Epidermal melanocyte (primary cell): ENCODE measurements around the gene SKAP1.
"Not testable (repeated sequence)": the region's sequence is repeated elsewhere in the genome, so short reads cannot be mapped to it uniquely, and the experiment has no call there.

Experiments used
- DNase-seq: peaks from one replicate; pipeline ENCODE4 v3.0.0; 2011; ENCODE audit warnings: low spot score; ENCODE audit not compliant: insufficient read length

SKAP1 gene

GRCh38 chr17:48413613-48414405, 16.2 kb downstream of the SKAP1 start:
- DNase-seq = no peak

DNA sequence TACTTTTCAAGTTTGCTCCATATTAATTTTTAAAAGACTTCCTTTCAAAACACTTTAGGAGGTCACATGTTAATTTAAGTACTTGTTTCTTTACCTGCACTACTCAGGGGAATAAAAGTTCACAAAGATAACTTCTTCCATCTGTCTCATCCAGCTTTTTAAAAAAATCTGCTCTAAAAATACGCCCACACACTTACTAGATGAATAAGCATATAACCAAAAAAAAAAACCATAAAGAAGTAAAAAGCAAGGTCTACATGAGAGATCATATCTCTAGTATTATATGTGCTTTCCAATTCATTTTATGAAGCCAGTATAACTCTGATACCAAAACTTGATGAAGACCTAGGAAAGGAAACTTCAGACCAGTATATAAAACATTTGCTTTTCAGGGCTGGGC, 17.2 kb downstream of the SKAP1 start:
- no peak for DNase-seq

DNA sequence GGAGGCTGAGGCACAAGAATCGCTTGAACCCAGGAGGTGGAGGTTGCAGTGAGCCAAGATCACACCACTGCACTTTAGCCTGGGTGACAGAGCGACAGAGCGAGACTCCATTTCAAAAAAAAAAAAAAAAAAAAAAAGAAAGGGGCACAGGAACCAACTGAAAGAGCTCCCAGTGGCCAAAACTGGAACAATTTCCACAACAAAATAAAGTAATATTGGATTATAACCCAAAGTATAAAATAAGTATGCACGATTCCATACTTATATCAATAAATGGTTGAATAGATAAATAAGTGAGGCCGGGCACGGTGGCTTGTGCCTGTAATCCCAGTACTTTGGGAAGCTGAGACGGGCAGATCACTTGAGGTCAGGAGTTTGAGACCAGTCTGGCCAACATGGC, 19.2 kb downstream of the SKAP1 start:
- DNase-seq = not testable (repeated sequence)

- no peak for DNase-seq
These were observed 20.4 kb downstream of the SKAP1 start for GRCh38 chr17:48409607-48410006.

GRCh38 chr17:48406936-48407567, 23.0 kb downstream of the SKAP1 start:
- no peak for DNase-seq

- no peak for DNase-seq
These were observed 35.2 kb downstream of the SKAP1 start for GRCh38 chr17:48394821-48395220.

DNA sequence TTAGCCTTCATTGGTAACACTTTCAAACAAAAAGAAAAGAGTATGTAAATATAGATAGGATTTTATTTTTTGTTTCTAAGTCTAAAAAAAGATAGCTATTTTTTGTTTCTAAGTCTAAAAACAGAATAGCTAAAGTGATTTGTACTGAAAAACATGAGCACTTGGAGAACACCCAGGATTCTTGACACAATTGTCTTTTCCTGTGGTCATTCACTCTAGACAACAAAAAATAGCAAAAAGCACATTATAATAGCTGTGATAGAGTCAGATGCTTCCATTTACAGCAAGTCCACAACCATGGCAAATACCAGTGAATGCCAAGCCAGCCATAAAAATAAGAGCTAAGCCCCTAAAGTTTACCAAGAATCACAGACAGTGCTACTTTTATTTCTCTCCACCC, 36.7 kb downstream of the SKAP1 start:
- no peak for DNase-seq

DNA sequence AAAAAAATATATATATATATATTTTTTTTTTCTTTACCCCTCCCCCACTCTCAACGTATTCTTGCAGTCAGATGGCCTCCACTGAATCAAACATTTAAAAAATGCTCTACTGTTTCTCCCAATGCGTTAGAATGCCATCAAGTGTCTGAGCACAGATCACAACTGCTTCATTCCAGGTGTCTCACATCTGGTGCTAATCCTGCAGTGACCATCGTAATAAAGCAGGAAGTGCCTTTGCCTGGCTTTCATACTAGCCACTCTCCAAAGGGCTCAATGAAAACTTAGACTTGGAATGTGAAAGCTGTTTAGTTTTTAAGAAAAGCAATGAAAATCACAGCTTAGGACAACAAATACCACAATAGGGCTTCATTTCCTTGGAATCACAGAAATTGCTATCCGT, 37.2 kb downstream of the SKAP1 start:
- no peak for DNase-seq

DNA sequence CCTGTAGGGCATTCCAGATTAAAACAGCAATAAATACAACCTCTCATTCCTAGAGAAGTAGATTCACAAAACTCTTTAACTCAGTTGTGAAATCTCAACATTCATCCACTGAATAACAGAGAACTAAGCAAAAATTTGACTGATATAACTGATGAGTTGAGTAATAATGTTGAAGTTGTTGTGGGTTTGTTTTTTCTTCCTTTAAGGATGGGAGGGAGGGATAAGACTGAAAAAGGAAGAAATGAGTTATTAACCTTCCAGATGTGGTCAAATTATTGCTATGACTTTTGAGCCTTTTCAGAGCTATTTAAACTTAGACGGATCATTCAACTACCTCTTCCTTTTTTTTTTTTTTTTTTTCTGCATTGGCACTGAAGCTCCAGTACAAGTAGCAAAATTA, 38.6 kb downstream of the SKAP1 start:
- no peak for DNase-seq

DNA sequence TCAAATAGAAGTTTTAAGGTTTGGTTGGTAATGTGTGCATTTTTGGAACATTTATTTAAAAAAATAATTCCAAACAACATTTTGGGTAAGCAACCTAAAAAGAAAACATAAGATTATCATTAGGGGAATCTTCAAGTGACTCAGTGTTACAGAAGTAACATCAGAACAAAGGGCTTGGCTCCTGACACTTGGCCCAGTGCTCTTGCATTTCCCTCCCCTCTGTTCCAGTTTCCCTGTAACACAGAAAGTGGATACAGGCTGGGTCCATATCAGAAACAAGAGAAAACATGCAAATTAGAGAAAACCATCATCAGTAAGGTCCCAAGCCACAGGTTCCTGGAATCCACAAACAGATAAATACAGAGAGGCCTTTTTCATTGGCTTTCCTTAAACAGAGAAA, 40.1 kb downstream of the SKAP1 start:
- no peak for DNase-seq

DNA sequence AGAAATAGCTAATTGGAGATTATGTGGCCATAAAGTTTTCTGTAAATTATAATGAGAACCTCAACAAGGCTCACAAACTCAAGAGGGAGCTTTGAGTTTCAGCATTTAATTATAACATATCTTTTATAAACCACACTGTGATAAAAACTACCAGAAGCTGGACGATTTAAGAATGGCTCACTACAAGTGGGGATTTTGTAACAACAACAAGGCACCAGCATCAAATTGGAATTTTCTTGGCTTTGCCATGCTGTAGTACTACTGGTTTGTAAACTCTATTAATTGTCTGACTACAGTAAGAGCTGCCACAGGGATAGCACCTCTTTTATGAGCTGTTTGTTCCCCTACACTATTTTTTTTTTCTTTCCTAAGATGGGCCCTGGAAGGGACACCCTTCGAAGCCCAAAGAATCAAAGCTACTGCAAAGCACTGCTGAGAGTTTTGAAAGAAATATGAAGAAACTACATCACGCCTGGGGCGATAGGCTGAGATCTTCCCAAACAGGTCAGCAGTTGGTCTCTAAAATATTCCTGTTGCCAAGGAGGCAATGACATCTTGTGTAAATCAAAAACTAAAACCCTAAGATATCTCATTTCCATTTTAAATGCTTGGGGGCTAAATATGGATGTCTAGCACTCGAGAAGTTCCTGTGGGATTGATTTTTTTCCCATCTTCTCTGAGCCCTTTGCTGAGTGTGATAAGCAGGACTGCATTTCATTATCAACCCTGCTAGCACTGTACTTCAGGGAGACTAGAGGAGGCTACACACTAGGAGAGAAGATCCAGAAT, 40.9 kb downstream of the SKAP1 start:
- DNase-seq = no peak

DNA sequence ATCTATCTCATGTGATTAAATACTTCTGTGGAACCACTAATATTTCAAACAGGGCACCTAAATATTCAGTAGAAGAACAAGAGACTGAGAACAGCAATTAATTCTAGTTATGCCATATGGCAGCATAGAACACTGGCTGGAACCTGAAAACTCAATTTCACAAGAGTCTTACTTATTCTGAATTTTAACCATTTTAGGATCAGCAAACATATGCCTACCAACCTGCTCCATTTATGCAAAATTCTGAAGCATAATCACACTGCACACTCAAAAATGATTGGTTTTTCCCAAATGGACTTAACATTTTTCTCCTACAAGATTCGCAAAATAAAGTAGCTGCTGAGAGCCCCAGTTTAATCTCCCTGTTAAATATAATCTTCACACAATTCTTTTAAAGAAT, 43.2 kb downstream of the SKAP1 start:
- DNase-seq = no peak

DNA sequence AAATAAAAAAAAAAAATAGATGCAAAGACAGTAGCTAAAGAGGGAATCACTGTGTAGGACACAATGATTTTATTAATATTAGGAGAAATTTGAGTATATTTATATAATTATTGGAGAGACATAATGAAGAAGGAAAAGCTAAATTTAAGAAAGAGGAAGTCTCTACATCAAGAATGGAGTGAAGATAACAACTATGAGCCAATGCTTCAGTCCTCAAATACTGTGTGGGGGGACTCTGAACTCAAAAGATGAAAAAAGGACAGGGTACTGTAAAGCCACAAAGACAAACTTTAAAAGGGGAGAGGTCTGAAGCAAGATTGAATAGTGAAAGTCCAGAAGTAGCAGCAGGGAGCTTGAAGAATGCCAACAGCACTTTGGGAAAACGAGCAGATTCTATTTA, 44.7 kb downstream of the SKAP1 start:
- no peak for DNase-seq

GRCh38 chr17:48384164-48384563, 45.9 kb downstream of the SKAP1 start:
- no peak for DNase-seq

- no peak for DNase-seq
These were observed 47.0 kb downstream of the SKAP1 start for GRCh38 chr17:48382989-48383388.

- no peak for DNase-seq
These were observed 51.2 kb downstream of the SKAP1 start for GRCh38 chr17:48378708-48379392.

DNA sequence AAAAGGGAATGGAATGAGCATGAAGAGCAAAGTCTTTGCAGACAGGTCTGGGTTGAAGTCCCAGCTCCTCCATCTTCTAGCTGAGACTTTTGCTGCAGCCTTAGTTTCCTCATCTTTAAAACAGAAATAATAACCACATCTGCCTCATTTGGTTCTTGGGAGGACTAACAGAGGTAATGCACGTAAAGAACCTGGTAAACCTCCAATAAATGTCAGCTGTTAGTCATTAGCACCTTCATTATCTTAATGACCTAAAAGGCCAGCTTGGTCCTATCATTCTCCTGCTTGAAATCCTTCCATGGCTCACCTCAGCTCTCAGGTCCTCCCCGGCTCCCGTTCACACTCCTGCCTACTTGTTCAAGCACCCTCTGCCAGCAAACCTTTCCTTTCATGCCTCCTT, 51.8 kb downstream of the SKAP1 start:
- DNase-seq = no peak

DNA sequence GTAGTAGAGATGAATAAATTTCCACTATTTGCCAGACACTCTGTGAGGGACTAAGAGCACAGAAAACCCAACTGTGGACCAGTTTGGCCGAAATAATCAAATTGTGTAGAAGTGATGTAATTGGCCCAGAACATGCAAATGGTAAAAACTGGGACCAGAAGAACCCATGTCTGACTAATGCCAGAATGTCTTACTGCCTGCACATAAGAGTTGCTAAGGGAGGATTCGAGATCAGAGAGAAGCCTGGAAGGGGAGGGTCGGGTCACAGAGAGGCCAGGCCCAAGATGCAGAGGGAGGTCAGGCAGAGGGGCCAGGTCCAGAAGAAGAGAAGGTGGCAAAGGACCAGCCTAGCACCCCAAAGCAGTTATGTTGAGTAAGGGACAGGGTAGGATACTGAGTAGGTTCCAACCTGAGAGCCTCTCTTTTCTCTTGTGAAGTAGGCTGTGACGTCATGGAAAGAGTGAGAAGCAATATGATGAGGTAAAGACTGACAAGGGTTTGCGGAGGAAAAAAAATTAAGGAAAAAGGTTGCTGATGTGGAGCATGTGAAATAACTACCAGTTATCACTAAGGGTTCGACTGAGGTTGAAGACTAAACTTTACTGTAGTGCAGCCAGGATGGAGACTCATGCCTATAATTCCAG, 53.2 kb downstream of the SKAP1 start:
- no peak for DNase-seq

DNA sequence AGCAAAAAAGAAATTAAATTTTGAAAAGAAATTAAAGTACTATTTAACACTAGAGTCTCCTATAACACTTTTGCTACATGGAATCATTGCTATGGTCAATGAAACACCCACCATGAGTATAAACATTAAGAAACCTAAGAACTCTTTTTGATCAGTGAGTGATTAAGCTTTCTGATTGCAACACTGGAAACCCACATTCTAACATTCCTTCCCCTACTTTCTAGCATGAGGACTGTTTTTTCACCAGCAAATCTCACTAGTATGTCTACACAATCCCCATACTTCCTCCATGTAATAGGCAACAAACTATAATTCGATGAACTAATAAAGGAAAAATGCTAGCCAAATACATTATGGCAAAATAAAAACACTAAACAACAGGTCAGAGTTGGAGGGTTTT, 54.7 kb downstream of the SKAP1 start:
- DNase-seq = no peak

GRCh38 chr17:48374650-48375230, 55.3 kb downstream of the SKAP1 start:
- DNase-seq = no peak

DNA sequence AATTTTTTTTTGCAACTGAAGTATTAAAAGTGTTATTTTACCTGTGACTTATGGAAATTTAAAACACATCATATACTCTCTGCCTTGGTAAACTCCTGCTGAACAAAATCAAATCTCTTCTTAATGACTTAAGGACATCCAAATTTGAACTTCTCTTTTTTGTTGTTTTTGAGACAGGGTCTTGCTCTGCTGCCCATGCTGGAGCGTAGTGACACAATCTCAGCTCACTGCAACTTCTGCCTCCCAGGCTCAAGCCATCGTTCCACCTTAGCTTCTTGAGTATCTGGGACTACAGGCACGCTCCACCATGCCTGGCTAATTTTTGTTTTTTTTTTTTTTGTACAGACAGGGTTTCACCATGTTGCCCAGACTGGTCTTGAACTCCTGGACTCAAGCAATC, 56.1 kb downstream of the SKAP1 start:
- no peak for DNase-seq
